ENCODE measurements around the gene FAM83C. TPM values are rescaled to one million over a fixed set of nuclear protein-coding genes. Genes with fewer than 3 reads are reported as not detected.

FAM83C gene
- total and polyA plus RNA-seq, 9 of the 15 experiments (the other 6 are each of a cell fraction or from before 2014, with no cell fraction given), result not detected

GRCh38 chr20:35290887-35291417, 1.3 kb downstream of the FAM83C start (continued):
- no peak for TF ChIP-seq SFPQ (IDR thresholded peaks at IDR 0.05; ENCODE audit: low read depth, low read length)

GRCh38 chr20:35290186-35290886, 1.9 kb downstream of the FAM83C start:
- Histone ChIP-seq H2AFZ (ENCODE audit: low read depth, low read length) (no peak overlapping the region), H3K4me2 (ENCODE audit: insufficient read depth, low read length) (no peak overlapping the region), H3K27ac (ENCODE audit: extremely low read depth, low read depth, low read length) (no peak overlapping the region; the same call in 2 of the 3 replicates), H3K79me2 (ENCODE audit: control insufficient read depth, insufficient read depth, low read length) (no peaks in the 10 kb centered on the region), H4K20me1 (replicated peaks; ENCODE audit: control insufficient read depth, insufficient read depth, low read length) (no peaks in the 10 kb centered on the region), H3K4me3 (no peak overlapping the region), H3K36me3 (ENCODE audit: control insufficient read depth, insufficient read depth, low read length) (no peaks in the 10 kb centered on the region), H3K9me3 (replicated peaks; ENCODE audit: control insufficient read depth, insufficient read depth, low read depth, low read length) (no peaks in the 10 kb centered on the region), H3K4me1 (replicated peaks in 1 of 2; ENCODE audit: control insufficient read depth in 2 of 2, insufficient read depth in 2 of 2, low read length in 2 of 2) (peaks cover 5 to 33% of the 10 kb centered on the region in 2 experiments; a peak in 4 of 5 replicates), H3K27me3 (ENCODE audit: control insufficient read depth in 2 of 2, insufficient read depth in 2 of 2, low read length in 2 of 2) (peaks cover 16 to 41% of the 10 kb centered on the region in 2 experiments; a peak in 4 of 5 replicates), H3K9ac (ENCODE audit: insufficient read depth in 1 of 2, low read depth in 2 of 2, low read length in 2 of 2) (peak overlapping the region in 1 of 2 experiments; percentile 64; a peak in 2 of 4 replicates), H3K9me1 (ENCODE audit: control insufficient read depth, insufficient read depth, low read length) (no peaks in the 10 kb centered on the region)
- in situ Hi-C loops (cut with MboI), result no loop called here
- DNase-seq (ENCODE audit: extremely low read depth in 1 of 4, low spot score in 3 of 4) (no peak), ATAC-seq (no peak), FAIRE-seq (no peak)
- intact Hi-C loops (cut with micrococcal nuclease), result no loop called here
- POLR2A ChIA-PET, result interaction anchor here (0.5 kb wide), 1 partner anchor 22 kb away, joined by 3 read pairs; no protein-coding TSS in a partner anchor
- CTCF ChIA-PET (ENCODE audit: low intra/inter-chr PET ratio), result no interaction called here
- 11% methylated on average over 7 of the region's 7 CpGs for WGBS (ENCODE audit: insufficient coverage, low coverage, missing lambda C conversion rate)
- BruUV-seq (replicated peaks), result no TSS peak
- no peak for TF ChIP-seq ZBTB40 (IDR thresholded peaks at IDR 0.05)
- TF ChIP-seq ZBTB40 (CRISPR knock-in tag; IDR thresholded peaks at IDR 0.05), result 0 out of 2 replicates have a peak, but pooled peaks have one; percentile 20
- peak; percentile 54 for TF ChIP-seq RBM25 (IDR thresholded peaks at IDR 0.05; ENCODE audit: low read depth, low read length, severe bottlenecking)
